Glomerular visceral epithelial cell (primary cell): ENCODE results near the gene PDHX.

Experiments used
- DNase-seq: peaks from one replicate; pipeline ENCODE4 v3.0.0-alpha.2; 2016; ENCODE audit errors: extremely low spot score

Gene PDHX

DNA sequence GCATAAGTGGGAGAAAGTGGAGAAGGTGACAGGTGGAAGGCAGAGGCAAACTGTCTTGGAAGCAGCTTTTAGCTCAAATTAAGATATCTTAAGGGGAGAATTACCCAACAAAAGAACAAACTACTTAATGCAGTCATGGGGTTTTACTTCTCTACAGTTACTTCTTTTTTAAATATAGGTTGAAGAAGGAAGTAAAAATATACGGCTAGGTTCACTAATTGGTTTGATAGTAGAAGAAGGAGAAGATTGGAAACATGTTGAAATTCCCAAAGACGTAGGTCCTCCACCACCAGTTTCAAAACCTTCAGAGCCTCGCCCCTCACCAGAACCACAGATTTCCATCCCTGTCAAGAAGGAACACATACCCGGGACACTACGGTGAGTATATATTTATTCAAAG, 40.8 kb downstream of the PDHX start:
- DNase-seq, result no peak

GRCh38 chr11:34957606-34958005, 41.2 kb downstream of the PDHX start:
- no peak for DNase-seq

DNA sequence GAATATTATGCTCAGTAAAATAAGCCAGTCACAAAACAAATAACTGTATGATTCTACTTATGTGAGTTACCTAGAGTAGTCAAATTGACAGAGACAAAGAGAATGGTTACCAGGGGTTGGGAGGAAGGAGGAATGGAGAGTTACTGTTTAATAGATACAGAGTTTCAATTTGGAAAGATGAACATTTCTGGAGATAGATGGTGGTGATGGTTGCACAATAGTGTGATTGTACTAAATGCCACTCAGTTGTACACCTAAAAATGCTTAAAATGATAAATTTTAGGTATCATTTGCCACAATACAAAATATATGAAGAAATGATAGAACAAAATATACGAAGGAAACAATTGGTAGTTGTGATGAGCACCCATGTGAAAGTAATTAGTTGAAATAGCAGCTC, 43.4 kb downstream of the PDHX start:
- DNase-seq, result no peak

- no peak for DNase-seq
Measured at GRCh38 chr11:34960277-34960676, 43.9 kb downstream of the PDHX start.

- no peak for DNase-seq
Measured at GRCh38 chr11:34962034-34962433, 45.6 kb downstream of the PDHX start.

- DNase-seq, result no peak
Measured at GRCh38 chr11:34963351-34963750, 46.9 kb downstream of the PDHX start.

GRCh38 chr11:34964610-34965331, 48.4 kb downstream of the PDHX start:
- no peak for DNase-seq

DNA sequence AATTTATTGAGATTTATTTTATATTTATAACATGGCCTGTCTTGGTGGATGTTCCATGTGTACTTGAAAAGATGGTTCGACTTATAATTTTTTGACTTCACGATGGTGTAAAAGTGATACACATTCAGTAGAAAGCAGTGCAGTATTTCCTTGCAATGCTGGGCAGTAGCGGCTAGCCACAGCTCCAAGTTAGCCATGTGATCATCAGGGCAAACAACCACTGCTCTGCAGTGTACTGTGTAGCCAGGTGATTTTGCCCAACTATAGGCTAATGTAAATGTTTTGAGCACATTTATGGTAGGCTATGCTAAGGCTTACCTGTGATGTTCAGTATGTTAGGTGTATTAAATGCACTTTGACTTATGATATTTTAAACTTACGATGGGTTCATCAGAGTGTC, 52.4 kb downstream of the PDHX start:
- no peak for DNase-seq

GRCh38 chr11:34970033-34970432, 53.6 kb downstream of the PDHX start:
- no peak for DNase-seq

DNA sequence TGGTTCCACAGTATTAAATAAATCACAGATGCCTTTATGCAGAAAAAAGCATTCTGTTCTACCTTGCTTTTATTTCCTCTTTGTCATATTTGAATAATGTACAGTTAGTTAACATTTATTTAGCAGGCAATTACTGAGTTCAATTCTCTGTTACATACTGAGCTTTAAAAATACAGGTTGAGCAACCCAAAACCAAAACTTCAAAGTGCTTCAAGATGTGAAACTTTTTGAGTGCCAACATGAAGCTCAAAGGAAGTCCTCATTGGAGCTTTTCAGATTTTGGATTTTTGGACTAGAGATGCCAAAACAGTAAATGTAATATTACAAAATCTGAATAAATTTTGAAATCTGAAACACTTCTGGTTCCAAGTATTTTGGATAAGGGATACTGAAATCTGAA, 54.1 kb downstream of the PDHX start:
- DNase-seq, result no peak

DNA sequence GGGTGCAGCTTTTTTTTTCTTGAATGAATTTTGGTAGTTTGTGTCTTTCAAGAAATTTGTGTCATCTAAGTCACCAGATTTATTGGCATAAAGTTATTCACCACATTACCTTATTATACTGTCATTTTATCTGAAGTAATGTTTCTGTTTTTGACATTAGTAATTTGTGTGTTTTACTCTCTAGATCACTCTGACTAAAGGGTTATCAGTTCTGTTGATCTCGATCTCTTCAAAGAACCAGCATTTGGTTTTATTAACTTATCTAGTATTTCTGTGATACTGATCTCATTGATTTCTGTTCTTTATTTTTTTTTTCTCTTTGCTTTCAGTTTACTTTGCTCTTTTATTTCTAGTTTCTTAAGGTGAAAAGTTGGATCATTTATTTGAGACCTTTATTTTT, 55.5 kb downstream of the PDHX start:
- DNase-seq, result no peak

- no peak for DNase-seq
Measured at GRCh38 chr11:34972366-34972765, 55.9 kb downstream of the PDHX start.

GRCh38 chr11:34972892-34973291, 56.5 kb downstream of the PDHX start:
- DNase-seq, result no peak

GRCh38 chr11:34975482-34975881, 59.1 kb downstream of the PDHX start:
- no peak for DNase-seq

GRCh38 chr11:34976496-34977088, 60.2 kb downstream of the PDHX start:
- DNase-seq, result no peak

DNA sequence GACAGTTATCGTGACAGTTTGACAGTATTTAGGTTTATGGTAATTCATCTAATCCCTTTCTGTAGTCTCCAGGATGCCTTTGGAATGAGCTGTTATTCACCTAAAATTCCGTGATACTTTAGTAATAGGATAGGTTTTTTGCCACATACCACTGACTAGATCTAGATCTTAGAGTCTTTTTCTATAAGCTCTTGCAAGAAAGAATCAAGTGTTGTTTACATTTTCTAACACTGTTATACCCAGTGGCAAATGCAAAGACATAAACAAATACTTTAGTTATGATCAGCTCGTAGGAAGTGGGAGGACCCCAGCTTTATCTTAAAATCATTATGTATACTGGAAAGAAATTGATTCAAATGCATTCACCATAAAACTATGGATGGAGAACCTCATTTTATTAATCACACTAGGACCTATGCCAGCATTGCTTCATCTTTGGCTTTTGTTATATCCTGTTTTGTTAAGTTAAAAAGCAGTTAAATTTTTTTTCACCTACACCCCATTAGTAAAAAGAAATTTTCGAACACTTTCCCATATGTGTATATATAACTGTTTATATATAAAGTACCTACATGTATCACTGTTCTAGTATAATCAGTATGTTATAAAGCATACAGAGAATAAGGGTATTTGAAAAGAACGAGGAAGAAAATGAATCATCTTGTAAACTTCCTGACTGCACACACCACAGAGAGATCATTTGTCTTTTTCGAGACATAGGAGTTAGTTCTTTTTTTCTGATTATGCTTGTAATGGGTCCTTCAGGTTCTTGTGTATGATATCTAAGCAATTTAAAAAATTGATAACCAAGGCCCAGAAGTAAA, 60.9 kb downstream of the PDHX start:
- peak; percentile 65 for DNase-seq

GRCh38 chr11:34978236-34979191, 62.1 kb downstream of the PDHX start:
- no peak for DNase-seq

- DNase-seq, result no peak
Measured at GRCh38 chr11:34984514-34984913, 68.1 kb downstream of the PDHX start.

DNA sequence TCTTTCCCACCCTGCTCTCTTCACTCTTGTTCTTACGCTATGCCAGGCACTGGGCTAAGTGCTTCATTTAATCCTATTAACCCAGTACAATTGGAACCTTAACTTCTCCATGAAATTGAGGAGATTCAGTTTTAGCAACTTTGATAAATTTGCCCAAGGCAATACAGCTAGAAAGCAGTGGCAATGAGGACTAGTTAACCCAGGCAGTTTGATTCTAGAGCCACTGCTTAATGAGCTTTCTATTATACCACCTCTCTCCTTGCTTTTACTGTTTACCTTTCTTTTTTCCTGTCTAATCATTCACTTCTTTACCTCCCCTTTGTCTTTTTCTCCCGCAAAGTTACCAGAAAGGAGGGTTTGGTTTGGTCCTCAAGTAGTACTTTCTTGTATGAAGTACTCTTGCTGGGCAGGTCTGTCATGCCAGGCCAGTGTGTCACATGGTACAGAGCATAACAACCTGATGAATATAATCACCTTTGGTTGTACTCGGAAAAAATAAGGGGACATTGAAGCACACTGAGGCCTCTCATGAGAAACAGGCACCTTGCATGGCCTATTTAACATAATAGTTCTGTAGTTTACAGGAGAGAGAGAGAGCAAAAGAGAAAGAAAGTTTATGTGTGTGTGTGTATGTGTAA, 70.6 kb downstream of the PDHX start:
- no peak for DNase-seq

GRCh38 chr11:34987617-34988016, 71.2 kb downstream of the PDHX start:
- DNase-seq, result no peak
